ENCODE results near the gene C7orf25. TPM values are rescaled to one million over a fixed set of nuclear protein-coding genes. Genes with fewer than 3 reads are reported as not detected.

Gene C7orf25
- 1 to 10 TPM in 10 of 12 donors, not detected in 2; 1.1 to 2.8 (median 1.7) TPM for polyA plus RNA-seq (ENCODE audit: insufficient read length in 12 of 12)
- long read RNA-seq, donor 1, transcript C7orf25-201 (2 exons, 2,451 nt), result major isoform, 7 of 8 reads
- long read RNA-seq, donor 1, partial matches to known transcripts, result 0 of 8 reads
- long read RNA-seq, donor 1, other reads (novel, unspliced or antisense), result 0 of 8 reads
- long read RNA-seq, donor 2, transcript C7orf25-201 (2 exons, 2,451 nt), result major isoform, 9 of 9 reads
- long read RNA-seq, donor 2, partial matches to known transcripts, result 0 of 9 reads
- long read RNA-seq, donor 2, other reads (novel, unspliced or antisense), result 0 of 9 reads
- long read RNA-seq, donor 3, result 0 reads
- long read RNA-seq, donor 4, partial matches to known transcripts, result 0 of 2 reads
- long read RNA-seq, donor 4, other reads (novel, unspliced or antisense), result 0 of 2 reads
- long read RNA-seq, donor 5, partial matches to known transcripts, result 0 of 3 reads
- long read RNA-seq, donor 5, other reads (novel, unspliced or antisense), result 0 of 3 reads
- long read RNA-seq, donor 6, partial matches to known transcripts, result 0 of 3 reads
- long read RNA-seq, donor 6, other reads (novel, unspliced or antisense), result 0 of 3 reads
- long read RNA-seq, donor 7, partial matches to known transcripts, result 0 of 2 reads
- long read RNA-seq, donor 7, other reads (novel, unspliced or antisense), result 0 of 2 reads
- long read RNA-seq, donor 8, transcript C7orf25-201 (2 exons, 2,451 nt), result major isoform, 8 of 8 reads
- long read RNA-seq, donor 8, partial matches to known transcripts, result 0 of 8 reads
- long read RNA-seq, donor 8, other reads (novel, unspliced or antisense), result 0 of 8 reads
- long read RNA-seq, donor 9, partial matches to known transcripts, result 0 of 1 reads
- long read RNA-seq, donor 9, other reads (novel, unspliced or antisense), result 0 of 1 reads
- long read RNA-seq, donor 10, transcript C7orf25-201 (2 exons, 2,451 nt), result major isoform, 7 of 7 reads
- long read RNA-seq, donor 10, partial matches to known transcripts, result 0 of 7 reads
- long read RNA-seq, donor 10, other reads (novel, unspliced or antisense), result 0 of 7 reads
- long read RNA-seq, donor 11, transcript C7orf25-201 (2 exons, 2,451 nt), result major isoform, 5 of 8 reads
- long read RNA-seq, donor 11, partial matches to known transcripts, result 0 of 8 reads
- long read RNA-seq, donor 11, other reads (novel, unspliced or antisense), result 0 of 8 reads

- DNase-seq, result peak; percentile 94
Observed at GRCh38 chr7:42911454-42912447, at the start of gene C7orf25. Gene C7orf25 (minus strand): TSS chr7:42912070. CDS start chr7:42910900, 1,170 bp downstream.

GRCh38 chr7:42961170-42961569 lies 49.3 kb upstream of the C7orf25 start:
- DNase-seq, result no peak

GRCh38 chr7:42960762-42961161 lies 48.9 kb upstream of the C7orf25 start:
- DNase-seq, result no peak

DNA sequence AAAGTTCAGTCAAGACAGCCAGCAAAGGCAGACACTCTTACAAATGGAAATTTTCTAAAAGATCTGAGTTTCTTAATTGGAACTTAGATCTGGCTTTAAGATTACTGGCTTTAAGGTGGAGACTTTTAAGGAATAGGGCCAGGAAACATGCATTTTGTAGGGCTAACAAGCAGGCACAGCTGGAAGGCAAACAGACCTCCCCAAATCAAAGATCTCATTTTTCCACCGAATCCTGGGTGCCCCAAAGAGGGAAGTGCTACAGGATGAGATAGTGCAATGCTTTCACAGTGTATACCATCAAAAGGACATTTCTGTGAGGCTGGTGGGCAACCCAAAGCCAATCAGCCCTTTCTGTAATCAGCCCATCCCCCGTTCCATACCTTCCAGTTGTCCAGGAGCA lies 47.7 kb upstream of the C7orf25 start:
- no peak for DNase-seq

- DNase-seq, result no peak
Observed at GRCh38 chr7:42956062-42956461, 44.2 kb upstream of the C7orf25 start.

DNA sequence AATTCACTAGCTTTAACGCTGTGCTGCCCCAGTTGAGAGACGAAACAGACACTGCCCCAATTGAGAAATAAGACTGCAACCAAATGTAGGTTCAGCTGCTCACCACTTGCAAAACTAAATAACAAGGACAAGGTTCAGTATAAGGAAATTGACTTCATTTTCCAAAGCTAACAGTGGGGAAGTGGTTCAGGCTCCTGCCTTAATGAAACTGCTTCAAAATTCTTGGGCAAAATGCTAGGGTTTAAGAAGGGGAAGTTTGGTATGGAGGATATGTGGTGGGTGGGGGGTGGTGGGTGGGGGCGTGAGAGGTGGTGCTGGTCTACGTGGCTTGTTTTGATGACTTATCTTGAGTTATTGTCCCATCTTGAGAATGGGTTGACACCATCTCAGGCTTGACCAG lies 42.1 kb upstream of the C7orf25 start:
- DNase-seq, result no peak

- no peak for DNase-seq
Observed at GRCh38 chr7:42952328-42952727, 40.5 kb upstream of the C7orf25 start.

DNA sequence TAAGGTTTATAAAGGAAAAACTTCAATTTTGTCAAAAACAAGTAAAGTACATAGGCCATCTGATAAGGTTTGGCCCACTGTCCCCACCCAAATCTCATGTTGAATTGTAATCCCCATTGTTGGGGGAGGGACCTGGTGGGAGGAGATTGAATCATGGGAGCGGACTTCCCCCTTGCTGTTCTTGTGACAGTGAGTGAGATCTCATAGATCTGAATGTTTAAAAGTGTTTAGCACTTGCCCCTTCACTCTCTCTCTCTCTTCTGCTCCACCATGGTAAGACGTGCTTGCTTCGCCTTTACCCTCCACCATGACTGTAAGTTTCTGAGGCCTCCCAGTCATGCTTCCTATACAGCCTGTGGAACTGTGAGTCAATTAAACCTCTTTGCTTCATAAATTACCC lies 38.5 kb upstream of the C7orf25 start:
- DNase-seq, result no peak

DNA sequence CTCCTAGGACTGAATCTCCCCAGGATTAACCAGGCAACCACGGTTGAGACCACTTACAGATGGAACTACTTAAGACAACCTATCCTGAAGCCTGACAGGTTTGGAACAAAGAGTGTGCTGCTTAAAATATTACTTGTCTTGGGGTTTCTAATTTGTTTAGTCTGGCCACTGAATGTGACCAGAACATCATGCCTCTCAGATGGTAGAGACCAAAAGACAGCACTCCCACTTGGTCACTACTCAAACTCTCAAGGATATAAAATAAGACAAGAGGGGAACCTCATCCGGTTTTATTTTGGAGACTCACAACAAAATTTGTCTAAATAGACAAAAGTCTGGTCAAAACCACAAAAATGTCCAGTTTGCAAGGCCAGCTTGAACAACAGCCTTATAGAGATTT lies 35.7 kb upstream of the C7orf25 start:
- DNase-seq, result no peak

GRCh38 chr7:42946627-42946950 lies 34.7 kb upstream of the C7orf25 start:
- no peak for DNase-seq

DNA sequence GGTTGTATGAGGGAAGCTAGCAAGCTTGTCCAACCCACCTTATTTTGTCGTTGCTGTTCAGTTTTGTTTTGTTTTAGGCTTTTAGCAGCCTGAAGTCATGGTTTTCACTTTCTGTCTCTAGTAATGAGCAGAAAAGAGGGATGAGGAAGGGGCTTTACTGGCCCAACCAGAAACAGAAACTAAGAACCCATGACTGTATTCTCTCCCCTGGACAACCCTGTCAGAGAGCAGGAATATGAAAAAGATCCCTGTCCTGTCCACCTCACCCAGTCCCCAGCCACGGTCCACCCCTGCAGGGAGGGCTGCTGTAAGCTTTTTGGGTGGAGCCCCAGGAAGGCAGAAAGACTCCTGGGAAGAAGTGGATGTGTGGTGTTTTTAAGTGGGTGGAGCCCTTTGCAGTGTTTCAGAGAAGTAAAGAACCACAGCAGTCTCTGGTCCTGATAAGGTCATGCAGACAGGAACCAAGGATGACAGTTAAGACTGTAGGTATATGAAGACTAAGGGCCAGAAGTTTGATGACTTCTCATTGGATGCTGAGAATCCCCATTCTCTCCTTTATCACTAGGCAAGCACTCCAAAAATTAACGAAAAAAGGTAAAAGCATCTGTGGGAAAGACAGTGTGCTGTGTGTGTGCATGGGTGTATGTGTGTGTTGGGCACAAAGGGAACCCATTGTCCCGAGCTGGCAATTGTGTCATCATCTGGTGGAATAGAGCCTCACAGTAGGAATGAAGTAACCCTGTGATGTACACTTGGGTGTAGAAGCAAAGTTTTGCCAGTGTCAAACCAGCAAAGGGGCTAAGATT lies 34.2 kb upstream of the C7orf25 start:
- DNase-seq, result no peak

DNA sequence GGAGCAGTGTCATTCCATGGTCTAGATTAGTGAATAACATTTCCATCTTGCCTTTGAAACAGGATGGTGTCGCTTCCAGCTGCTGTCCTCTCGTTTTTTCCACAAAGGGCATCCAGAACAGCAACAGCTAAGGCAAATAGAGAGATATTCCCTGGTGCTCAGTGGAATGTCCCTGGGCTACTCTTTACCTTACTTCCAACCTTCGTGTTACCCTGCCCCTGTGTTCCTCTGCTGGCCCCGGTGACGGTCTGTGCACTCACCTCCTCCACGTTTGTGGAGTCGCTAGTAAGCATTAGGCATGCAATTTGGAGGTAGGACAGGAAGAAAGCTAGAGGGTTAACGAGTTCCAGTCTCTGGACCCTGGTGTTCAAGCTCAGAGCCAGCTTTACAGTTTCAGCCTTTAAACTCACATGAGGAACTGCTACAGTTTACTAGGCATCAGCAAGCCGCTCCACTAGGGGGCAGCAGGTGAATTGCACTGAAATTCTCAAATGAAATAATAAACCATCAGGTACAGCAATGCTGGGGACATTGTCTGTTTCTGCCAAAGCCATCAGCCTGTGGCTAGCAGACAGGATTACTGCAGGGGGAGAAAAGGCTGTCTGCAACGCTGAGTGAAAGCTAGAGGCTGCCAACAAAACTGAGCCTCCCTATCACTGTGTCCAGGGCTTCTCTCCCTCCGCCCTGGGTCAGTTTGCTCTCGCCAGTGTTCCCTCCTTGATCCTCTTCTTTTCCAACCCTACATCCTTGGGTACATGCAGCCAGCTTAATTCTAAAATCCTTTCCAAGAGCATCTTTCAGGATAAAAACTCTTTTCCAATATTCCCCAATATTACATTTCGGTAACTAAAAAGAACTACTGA lies 29.3 kb upstream of the C7orf25 start:
- peak; percentile 74 for DNase-seq

- DNase-seq, result no peak
Observed at GRCh38 chr7:42939457-42940240, 27.8 kb upstream of the C7orf25 start.

GRCh38 chr7:42935861-42936260 lies 24.0 kb upstream of the C7orf25 start:
- no peak for DNase-seq

- DNase-seq, result no peak
Observed at GRCh38 chr7:42934291-42934690, 22.4 kb upstream of the C7orf25 start.

GRCh38 chr7:42932811-42933591 lies 21.1 kb upstream of the C7orf25 start:
- DNase-seq, result peak; percentile 39
